Pancreas (tissue), 10 donors: ENCODE results near the gene ZNF830. TPM values are rescaled to one million over a fixed set of nuclear protein-coding genes. Genes with fewer than 3 reads are reported as not detected.
A peak's percentile ranks its signal among the peaks of the same experiment; 100 is the strongest.
"Not testable (repeated sequence)": the region's sequence is repeated elsewhere in the genome, so short reads cannot be mapped to it uniquely, and the experiment has no call there.

Experiments used
- ATAC-seq, 4 donors: fragments of 200-7000 bp; cut with Tn5 transposase; one replicate each; pipeline versions ENCODE4 v1.8.0 to v1.9.1; 2020; ENCODE audit warnings: mild to moderate bottlenecking in 4 of 4, moderate library complexity in 4 of 4
- DNase-seq, 6 donors: peaks; one replicate each; pipeline ENCODE4 v3.0.0-alpha.2; 2020
- FAIRE-seq: peaks from 2 replicates; lab custom pipeline; 2012; peaks lifted over from hg19 to GRCh38; lab: Jason Lieb, UNC
- H3K27ac ChIP-seq, 4 donors: fragments of 200-600 bp; sonication (generic); 1 replicate in 3 of 4; 2 replicates in 1 of 4; pipeline versions ENCODE4 v1.5.0 to v1.8.0; 2020
- H3K27me3 ChIP-seq, 4 donors: fragments of 200-600 bp; one replicate each; pipeline ENCODE4 v1.8.0; 2021
- H3K36me3 ChIP-seq, 3 donors: fragments of 200-600 bp; sonication (generic) in 1 of 3; one replicate each; pipeline versions ENCODE4 v1.5.0 to v1.8.0; 2020 to 2021
- H3K4me1 ChIP-seq, 3 donors: fragments of 200-600 bp; one replicate each; pipeline ENCODE4 v1.8.0; 2021
- H3K4me3 ChIP-seq, 4 donors: fragments of 200-600 bp; sonication (generic) in 2 of 4; one replicate each; pipeline versions ENCODE4 v1.5.0 to v1.8.0; 2020 to 2021
- H3K9me3 ChIP-seq, 4 donors: fragments of 200-600 bp; one replicate each; pipeline ENCODE4 v1.8.0; 2021
- CTCF ChIP-seq, 4 donors: fragments of 200-600 bp; sonication (generic) in 3 of 4; IDR thresholded peaks; one replicate each; pipeline versions ENCODE4 v1.5.0 to v1.8.0; 2021; ENCODE audit warnings: antibody characterized with exemption in 4 of 4
- WGBS, 2 donors: extraction: QIAGEN DNeasy Blood & Tissue Kit; methylation state at CpG; one replicate each; pipeline ENCODE4 v1.1.7; 2013; 5-methylcytosine and 5-hydroxymethylcytosine counted together
- intact Hi-C, 3 donors: fragments of 100-400 bp; cut with DNase I; formaldehyde crosslinking; loops; one replicate each; pipeline versions ENCODE4 v1.11.1 to v1.14.2; 2022
- polyA plus RNA-seq, 2 donors: library from polyadenylated mRNA; stranded (reverse); fragments of 200-250 nt; gene quantifications; one replicate each; pipeline ENCODE4 v1.2.3, GENCODE V29; 2013
- total RNA-seq, 6 donors: library from RNA; stranded (reverse); fragmentation: NEBNext Ultra II Directional in 4 of 6; extraction: Animal tissue kit (Norgen Biotek cat#: 25700) in 4 of 6; gene quantifications; one replicate each; pipeline versions ENCODE4 v1.2.1 to v1.2.4, GENCODE V29; 2021 to 2023
- donor health status: healthy with polysubstance abuse.
- donor health status: DM: no; HTN: no; CAD: no; lungs with moderate emphysema.
- donor health status: DM: no; HTN: no; CAD: no.
- donor health status: control.
- donor health status: control.
- donor health status: Bipolar disorder and iron deficiency.
- donor health status: DM: yes; HTN: yes; CAD: no.
- donor health status: DM: no; HTN: no; CAD: no.
- donor health status: DM: no; HTN: no; CAD: no.
- donor health status: DM: yes; HTN: yes; CAD: no.

ZNF830 gene
- total and polyA plus RNA-seq, 8 donors = 3.8 to 9.7 (median 5.7) TPM

GRCh38 chr17:34996422-34997285, 35.3 kb downstream of the ZNF830 start:
- ATAC-seq (peak in 1 of 4 donors; percentile 7), DNase-seq (no peak), FAIRE-seq (no peak)
- H3K27ac ChIP-seq = peak overlapping the region in 1 of 4 donors; percentile 21
- no peaks in the 10 kb centered on the region for H3K9me3 ChIP-seq
- intact Hi-C loops = loop anchor here in 1 of 3 donors (10.0 kb wide), 1 partner anchor 128 kb away; the partner anchor contains the start of gene FNDC8
- peaks cover 0 to 32% (median 6%) of the 10 kb centered on the region in 3 donors for H3K36me3 ChIP-seq
- peaks cover 0 to 3% (median 0%) of the 10 kb centered on the region in 3 donors for H3K4me1 ChIP-seq
- no peak for TF ChIP-seq CTCF (IDR thresholded peaks at IDR 0.05)
- 83 to 84% methylated on average over 3 of the region's 3 CpGs for WGBS, 2 donors
- H3K4me3 ChIP-seq = no peak overlapping the region
- no peaks in the 10 kb centered on the region for H3K27me3 ChIP-seq

GRCh38 chr17:34997355-34997862, 36.1 kb downstream of the ZNF830 start:
- ATAC-seq = peak; percentile 47 to 75 (median 64)
- Histone ChIP-seq H3K27ac (peak overlapping the region in 1 of 4 donors; percentile 21), H3K4me3 (no peak overlapping the region), H3K36me3 (peaks cover 0 to 32% (median 6%) of the 10 kb centered on the region in 3 donors), H3K4me1 (peaks cover 0 to 3% (median 0%) of the 10 kb centered on the region in 3 donors), H3K9me3 (no peaks in the 10 kb centered on the region), H3K27me3 (no peaks in the 10 kb centered on the region)
- intact Hi-C loops = loop anchor here in 1 of 3 donors (10.0 kb wide), 1 partner anchor 127 kb away; the partner anchor contains the start of gene FNDC8
- DNase-seq = peak in 4 of 6 donors; percentile 32 to 55 (median 42)
- peak; percentile 73 for FAIRE-seq
- no peak for TF ChIP-seq CTCF (IDR thresholded peaks at IDR 0.05)
- WGBS, 2 donors = 43% methylated on average over 11 of the region's 11 CpGs

- intact Hi-C loops = loop anchor here in 1 of 3 donors (10.0 kb wide), 1 partner anchor 127 kb away; the partner anchor contains the start of gene FNDC8
- 44% methylated on average over 5 of the region's 5 CpGs for WGBS, 2 donors
Observed at GRCh38 chr17:34998205-34998604, 36.9 kb downstream of the ZNF830 start.

GRCh38 chr17:34999456-34999855, 38.1 kb downstream of the ZNF830 start:
- WGBS, 2 donors = 90 to 97% methylated on average over 2 of the region's 2 CpGs
- no peaks in the 10 kb centered on the region for H3K27me3 ChIP-seq
- FAIRE-seq (no peak), DNase-seq (no peak), ATAC-seq (no peak)
- H3K27ac ChIP-seq = no peak overlapping the region
- no peaks in the 10 kb centered on the region for H3K9me3 ChIP-seq
- H3K4me3 ChIP-seq = no peak overlapping the region
- no peak for TF ChIP-seq CTCF (IDR thresholded peaks at IDR 0.05)
- intact Hi-C loops = loop anchor here in 1 of 3 donors (10.0 kb wide), 1 partner anchor 125 kb away; the partner anchor contains the start of gene FNDC8
- H3K36me3 ChIP-seq = peaks cover 0 to 32% (median 6%) of the 10 kb centered on the region in 3 donors
- H3K4me1 ChIP-seq = peaks cover 0 to 3% (median 0%) of the 10 kb centered on the region in 3 donors

More at GRCh38 chr17:34998205-34998604, 36.9 kb downstream of the ZNF830 start:
- peaks cover 0 to 37% (median 6%) of the 10 kb centered on the region in 3 donors for H3K36me3 ChIP-seq
- DNase-seq (peak; percentile 50 to 84 (median 70)), ATAC-seq (peak; percentile 78 to 96 (median 94)), FAIRE-seq (no peak)
- H3K4me1 ChIP-seq = peaks cover 0 to 3% (median 0%) of the 10 kb centered on the region in 3 donors
- H3K27ac ChIP-seq = no peak overlapping the region
- H3K9me3 ChIP-seq = no peaks in the 10 kb centered on the region
- H3K27me3 ChIP-seq = no peaks in the 10 kb centered on the region
- no peak overlapping the region for H3K4me3 ChIP-seq
- TF ChIP-seq CTCF (IDR thresholded peaks at IDR 0.05) = peak; percentile 23 to 53 (median 40)

GRCh38 chr17:35000965-35001364, 39.6 kb downstream of the ZNF830 start:
- H3K4me3 ChIP-seq, FAIRE-seq, H3K27me3 ChIP-seq, H3K9me3 ChIP-seq, DNase-seq, H3K4me1 ChIP-seq, H3K27ac ChIP-seq, ATAC-seq: not testable (repeated sequence)
- 89 to 91% methylated on average over 14 of the region's 14 CpGs for WGBS, 2 donors
- H3K36me3 ChIP-seq = peaks cover 0 to 20% (median 3%) of the 10 kb centered on the region in 3 donors
- intact Hi-C loops = loop anchor here in 2 of 3 donors (5.0 to 10.0 kb wide), 2 partner anchors 76 to 94 kb away; no protein-coding TSS in a partner anchor
